GM18526 (cell line): Measurements from ENCODE around the gene GP5.

Source experiments
- POLR2A ChIP-seq: IDR thresholded peaks from 3 replicates; pipeline ENCODE4 v1.6.1; 2011; ENCODE audit not compliant: insufficient read length; ENCODE audit errors: extremely low read depth

GP5 gene

GRCh38 chr3:194387276-194387675 is 11.8 kb downstream of the GP5 start:
- no peak for TF ChIP-seq POLR2A

GRCh38 chr3:194386648-194387047 is 12.4 kb downstream of the GP5 start:
- TF ChIP-seq POLR2A: no peak

GRCh38 chr3:194386066-194386465 is 13.0 kb downstream of the GP5 start:
- no peak for TF ChIP-seq POLR2A

DNA sequence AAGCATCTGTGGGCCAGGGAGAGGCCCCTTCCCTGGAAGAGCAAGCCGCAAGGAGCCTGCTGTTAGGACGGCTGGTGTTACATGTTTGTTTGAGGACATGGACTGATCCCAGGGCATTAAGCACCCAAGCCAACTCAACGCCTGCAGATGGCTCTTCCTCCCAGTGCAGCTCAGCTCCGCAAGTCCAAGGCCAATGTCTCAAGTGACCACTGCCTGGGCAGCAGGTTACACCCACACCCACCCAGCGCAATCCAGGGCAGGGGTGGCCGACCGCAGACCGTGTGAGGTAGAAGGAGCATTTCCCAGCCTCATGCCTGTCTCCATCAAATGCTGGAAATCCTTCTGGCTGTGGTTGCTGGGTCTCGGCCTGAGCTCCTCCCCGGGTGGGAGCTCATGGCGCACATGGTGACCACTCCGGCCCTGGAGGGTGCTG is 14.5 kb downstream of the GP5 start:
- no peak for TF ChIP-seq POLR2A

DNA sequence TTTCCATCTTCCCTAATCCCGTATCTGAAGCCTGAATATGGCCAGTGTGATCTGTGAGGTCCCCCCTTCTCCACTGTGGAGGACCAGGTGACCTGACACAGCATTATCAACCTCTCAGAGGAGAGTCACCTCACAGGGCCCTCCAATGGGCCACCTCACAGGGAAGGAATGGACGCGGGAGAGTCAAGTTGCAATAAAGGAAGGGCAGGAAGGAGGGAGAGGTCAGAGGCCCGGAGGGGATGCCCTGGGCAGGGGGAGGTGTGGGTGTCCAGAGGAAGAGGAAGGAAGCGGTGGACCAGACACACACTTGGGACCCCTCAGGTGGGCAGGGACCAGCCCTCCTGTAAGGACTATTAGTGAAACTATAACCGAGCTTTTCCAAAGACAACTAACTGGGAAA is 14.9 kb downstream of the GP5 start:
- TF ChIP-seq POLR2A: no peak

- TF ChIP-seq POLR2A: no peak
These were observed 15.7 kb downstream of the GP5 start for GRCh38 chr3:194383276-194383940.

DNA sequence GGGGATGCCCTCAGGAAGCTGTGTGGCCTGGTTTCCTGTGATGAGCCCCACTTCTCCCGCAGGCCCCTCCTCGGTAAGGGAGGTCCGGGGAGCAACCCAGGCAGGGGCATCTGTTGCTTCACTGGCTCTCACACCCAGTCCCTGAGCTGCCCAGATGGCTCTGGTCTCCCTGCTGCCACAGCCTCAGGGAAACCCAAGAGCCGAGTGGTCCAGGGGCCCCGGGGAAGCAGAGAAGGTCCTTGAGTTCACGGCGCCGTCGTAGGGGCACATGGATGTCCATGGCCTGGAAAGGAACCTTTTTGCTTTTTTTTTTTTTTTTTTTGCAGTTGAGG is 16.2 kb downstream of the GP5 start:
- TF ChIP-seq POLR2A: no peak

- no peak for TF ChIP-seq POLR2A
These were observed 16.7 kb downstream of the GP5 start for GRCh38 chr3:194382196-194382891.

- TF ChIP-seq POLR2A: no peak
These were observed 17.6 kb downstream of the GP5 start for GRCh38 chr3:194381460-194381875.

DNA sequence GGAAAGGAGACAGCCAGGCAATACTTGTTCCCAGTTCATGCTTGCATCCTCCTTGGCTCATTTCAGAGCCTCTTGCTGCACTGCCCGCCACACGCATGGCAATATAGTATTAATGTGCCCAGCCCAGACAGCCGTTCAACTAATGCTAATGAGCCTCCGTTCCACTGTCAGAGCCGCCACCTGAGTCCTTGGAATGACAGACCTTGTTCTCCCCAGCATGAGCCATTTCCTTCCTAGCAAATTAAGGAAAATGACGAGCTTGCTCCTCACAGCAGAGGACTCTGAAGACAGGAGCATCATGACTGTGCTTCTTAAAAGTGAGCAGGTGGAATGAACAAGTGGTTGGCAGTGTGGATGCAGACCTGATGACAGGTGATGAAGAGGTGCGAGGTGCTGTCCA is 18.7 kb downstream of the GP5 start:
- no peak for TF ChIP-seq POLR2A

DNA sequence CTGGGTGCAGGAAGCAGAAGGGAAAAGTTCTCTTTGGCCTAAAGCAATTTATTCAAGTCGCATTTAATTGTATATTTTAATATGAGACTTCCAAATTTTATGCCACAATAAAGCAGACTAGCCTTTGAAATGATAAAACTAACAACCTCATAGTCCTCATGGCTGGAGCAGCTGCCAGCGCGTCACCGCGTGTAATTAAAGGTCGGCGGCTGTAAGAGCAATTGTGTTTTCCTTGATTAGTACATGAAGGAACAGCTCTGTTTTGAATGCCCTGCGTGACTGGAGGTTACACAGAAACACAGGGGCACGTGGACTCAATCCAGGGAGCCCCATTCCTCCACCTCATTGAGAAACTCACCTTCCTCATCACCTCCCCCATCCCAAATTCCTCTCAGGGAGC is 19.4 kb downstream of the GP5 start:
- no peak for TF ChIP-seq POLR2A

GRCh38 chr3:194379231-194379630 is 19.8 kb downstream of the GP5 start:
- no peak for TF ChIP-seq POLR2A

GRCh38 chr3:194377708-194378107 is 21.4 kb downstream of the GP5 start:
- no peak for TF ChIP-seq POLR2A

DNA sequence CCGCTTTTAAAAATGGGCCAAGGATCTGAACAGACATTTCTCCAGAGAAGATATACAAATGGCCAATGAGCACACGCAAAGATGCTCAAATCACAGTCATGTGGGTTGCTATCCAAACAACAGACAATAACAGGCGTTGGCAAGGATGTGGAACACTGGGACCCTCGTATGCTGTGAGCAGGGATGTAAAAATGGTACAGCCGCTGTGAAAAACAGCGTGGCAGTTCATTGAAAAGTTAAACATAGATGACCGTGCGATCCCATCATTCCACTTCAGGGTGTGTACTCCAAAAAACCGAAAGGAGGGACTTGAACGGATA is 22.9 kb downstream of the GP5 start:
- no peak for TF ChIP-seq POLR2A

DNA sequence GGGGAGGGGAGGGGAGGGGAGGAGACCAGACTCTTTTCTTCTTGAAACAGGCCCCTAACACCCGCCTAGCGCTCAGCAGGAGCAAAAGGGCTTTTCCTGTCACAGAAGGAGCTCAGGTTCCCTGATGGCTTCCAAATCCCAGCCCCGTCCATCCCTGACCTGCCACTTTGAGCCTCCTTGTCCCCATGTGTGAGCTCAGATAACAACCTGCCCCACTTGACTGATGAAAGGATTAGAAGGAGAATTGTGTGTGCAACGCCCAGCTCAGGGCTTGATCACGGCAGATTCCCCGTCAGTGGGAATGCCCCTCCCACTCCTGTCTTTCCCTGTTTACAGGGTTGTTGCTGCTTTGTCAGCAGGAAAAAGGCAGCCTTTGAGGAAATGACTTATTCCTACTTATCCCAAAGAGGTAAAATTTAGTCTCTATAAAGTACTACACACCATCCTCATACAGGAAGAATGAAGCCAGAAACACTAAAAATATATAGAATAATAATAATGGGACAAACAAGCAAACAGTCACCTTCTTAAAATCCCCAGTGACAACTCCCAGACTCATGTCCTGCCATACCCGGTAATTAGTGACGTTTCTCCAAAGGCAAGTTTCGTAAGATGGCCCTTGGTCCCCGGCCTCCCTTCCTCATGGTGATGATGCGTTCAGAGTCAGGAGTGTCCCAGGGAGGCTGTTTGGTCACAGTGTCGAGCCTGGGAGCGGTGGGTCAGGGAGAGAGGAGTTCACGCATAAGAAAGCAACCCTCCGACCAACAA is 23.4 kb downstream of the GP5 start:
- TF ChIP-seq POLR2A: no peak

- TF ChIP-seq POLR2A: no peak
These were observed 24.1 kb downstream of the GP5 start for GRCh38 chr3:194374935-194375334.
